ENCODE measurements around the gene ODC1. TPM values are rescaled to one million over a fixed set of nuclear protein-coding genes. Genes with fewer than 3 reads are reported as not detected.
A peak's percentile ranks its signal among the peaks of the same experiment; 100 is the strongest.

Gene ODC1
- total and polyA plus RNA-seq, 2 of the 4 experiments (the other 2 are of a cell fraction) = 117 to 204 TPM

- in situ Hi-C loops (cut with MboI; ENCODE audit: low sequenced_read_pairs) (no loop called here), dilution Hi-C loops (cut with HindIII; ENCODE audit: low sequenced_read_pairs, unreplicated experiment) (no loop called here), intact Hi-C loops (cut with micrococcal nuclease) (no loop called here)
- no peak overlapping the region for H3K27ac ChIP-seq (ENCODE audit: insufficient read depth, low read length)
- WGBS, 2 experiments (ENCODE audit: extremely low coverage in 2 of 2, insufficient read length in 1 of 2) = 84% methylated on average over 5 of the region's 10 CpGs; no CpG with 5 or more reads in 1 of the 2 experiments
- no peak overlapping the region for H4K5ac ChIP-seq (ENCODE audit: low read depth, low read length)
- ChIA-PET CTCF (interaction anchor here (0.6 kb wide), 1 partner anchor 184 kb away, joined by 5 read pairs; no protein-coding TSS in a partner anchor), POLR2A (ENCODE audit: unreplicated experiment) (no interaction called here)
- no peak overlapping the region for H3K14ac ChIP-seq (replicated peaks; ENCODE audit: low read depth, low read length)
- H3K79me1 ChIP-seq (ENCODE audit: low read depth in 1 of 2, low read length in 2 of 2) = peaks cover 0 to 10% of the 10 kb centered on the region in 2 experiments; a peak in 1 of 4 replicates
- no peak overlapping the region for H3K18ac ChIP-seq (ENCODE audit: low read depth, low read length)
- H4K20me1 ChIP-seq (ENCODE audit: insufficient read depth, low read length) = peaks cover 11% of the 10 kb centered on the region; the same call in 1 of the 2 replicates
- no peak overlapping the region for H4K91ac ChIP-seq (ENCODE audit: insufficient read depth, low read depth, low read length)
- peak overlapping the region; percentile 64; the same call in 1 of the 2 replicates for H2AK5ac ChIP-seq (ENCODE audit: low read depth, low read length)
- peaks cover 4% of the 10 kb centered on the region; the same call in 1 of the 2 replicates for H3K4me1 ChIP-seq (ENCODE audit: control insufficient read depth, insufficient read depth, low read length)
- H3K4me3 ChIP-seq (ENCODE audit: insufficient read depth, low read depth, low read length) = no peak overlapping the region
- H3K4ac ChIP-seq (ENCODE audit: low read depth, low read length) = peak overlapping the region; percentile 10; the same call in 1 of the 2 replicates
- H3K27me3 ChIP-seq (ENCODE audit: control insufficient read depth, insufficient read depth, low read length) = no peaks in the 10 kb centered on the region
- H3K56ac ChIP-seq (ENCODE audit: extremely low read depth, insufficient read depth, low read length) = no peak overlapping the region
- H3K4me2 ChIP-seq (ENCODE audit: low read depth, low read length) = no peak overlapping the region
- H3K9me1 ChIP-seq (ENCODE audit: insufficient read depth, low read length) = peaks cover 10% of the 10 kb centered on the region; the same call in 1 of the 2 replicates
- no TSS peak for BruUV-seq (replicated peaks)
- H2BK15ac ChIP-seq (ENCODE audit: low read depth, low read length) = peak overlapping the region; percentile 26; the same call in 1 of the 3 replicates
- no peak for ATAC-seq (ENCODE audit: low read depth)
- H2BK20ac ChIP-seq (ENCODE audit: low read depth, low read length) = no peak overlapping the region
- no peak overlapping the region for H2BK120ac ChIP-seq (ENCODE audit: low read depth, low read length)
- no peak overlapping the region for H2AFZ ChIP-seq (replicated peaks; ENCODE audit: low read length, poor library complexity)
- no peaks in the 10 kb centered on the region for H3K9me3 ChIP-seq (ENCODE audit: control insufficient read depth, insufficient read depth, low read length)
- H2BK5ac ChIP-seq (ENCODE audit: low read depth, low read length, poor library complexity, severe bottlenecking) = no peak overlapping the region
- H3K9ac ChIP-seq (ENCODE audit: low read depth, low read length) = no peak overlapping the region
- no peak for TF ChIP-seq MAZ (IDR thresholded peaks at IDR 0.05; ENCODE audit: borderline replicate concordance, low read depth, low read length)
- no peak for TF ChIP-seq ELK1 (IDR thresholded peaks at IDR 0.05; ENCODE audit: borderline replicate concordance, low read depth, low read length)
- no peak overlapping the region for H3K23ac ChIP-seq (ENCODE audit: low read depth, low read length)
- no peaks in the 10 kb centered on the region for H3K36me3 ChIP-seq (ENCODE audit: control insufficient read depth, insufficient read depth, low read length)
- no peak for DNase-seq
- H2AK9ac ChIP-seq (replicated peaks; ENCODE audit: low read depth, low read length, poor library complexity) = peak overlapping the region; percentile 48
- no peak overlapping the region for H4K8ac ChIP-seq (ENCODE audit: low read depth in 2 of 2, low read length in 2 of 2)
Observed at GRCh38 chr2:10413503-10413902, 34.6 kb downstream of the ODC1 start.

Measured in IMR-90 (cell line).